Measurements from ENCODE around the gene ACOT7. TPM values are rescaled to one million over a fixed set of nuclear protein-coding genes. Genes with fewer than 3 reads are reported as not detected.

Gene ACOT7
- total RNA-seq, 2 donors from 2014 or later, result 6.6 to 10.7 TPM

DNA sequence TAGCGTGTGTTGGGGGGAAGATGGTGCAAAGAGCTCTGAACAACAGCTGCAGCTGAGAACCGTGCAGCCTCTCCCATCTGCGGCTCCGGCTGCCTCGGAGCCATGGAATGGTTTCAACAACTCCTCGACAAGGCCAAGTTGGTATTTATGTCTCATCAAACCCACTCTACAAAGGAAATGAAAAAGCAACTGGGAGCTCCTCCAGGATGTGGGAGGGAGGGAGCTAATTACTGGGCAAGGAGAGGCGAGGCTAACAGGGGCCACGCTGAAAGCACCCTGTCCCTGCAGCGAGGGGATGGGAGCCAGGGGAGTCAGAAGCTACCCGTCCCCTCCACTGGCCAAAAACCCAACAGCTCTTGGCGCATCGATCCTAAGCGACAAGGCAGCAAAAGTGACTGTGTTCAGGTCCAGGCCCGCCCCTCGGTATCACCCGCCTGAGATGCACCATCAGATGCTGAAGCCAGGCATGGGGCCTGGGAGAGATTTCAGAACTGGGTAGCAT, 63.1 kb downstream of the ACOT7 start:
- Histone ChIP-seq H3K36me3 (no peaks in the 10 kb centered on the region), H3K9me3 (no peaks in the 10 kb centered on the region), H3K4me3 (no peak overlapping the region), H3K27ac (no peak overlapping the region), H3K27me3 (no peaks in the 10 kb centered on the region), H3K4me1 (peaks cover 0 to 9% of the 10 kb centered on the region in 2 donors)
- DNase-seq (ENCODE audit: low spot score), result no peak
- TF ChIP-seq, protein P1, sequence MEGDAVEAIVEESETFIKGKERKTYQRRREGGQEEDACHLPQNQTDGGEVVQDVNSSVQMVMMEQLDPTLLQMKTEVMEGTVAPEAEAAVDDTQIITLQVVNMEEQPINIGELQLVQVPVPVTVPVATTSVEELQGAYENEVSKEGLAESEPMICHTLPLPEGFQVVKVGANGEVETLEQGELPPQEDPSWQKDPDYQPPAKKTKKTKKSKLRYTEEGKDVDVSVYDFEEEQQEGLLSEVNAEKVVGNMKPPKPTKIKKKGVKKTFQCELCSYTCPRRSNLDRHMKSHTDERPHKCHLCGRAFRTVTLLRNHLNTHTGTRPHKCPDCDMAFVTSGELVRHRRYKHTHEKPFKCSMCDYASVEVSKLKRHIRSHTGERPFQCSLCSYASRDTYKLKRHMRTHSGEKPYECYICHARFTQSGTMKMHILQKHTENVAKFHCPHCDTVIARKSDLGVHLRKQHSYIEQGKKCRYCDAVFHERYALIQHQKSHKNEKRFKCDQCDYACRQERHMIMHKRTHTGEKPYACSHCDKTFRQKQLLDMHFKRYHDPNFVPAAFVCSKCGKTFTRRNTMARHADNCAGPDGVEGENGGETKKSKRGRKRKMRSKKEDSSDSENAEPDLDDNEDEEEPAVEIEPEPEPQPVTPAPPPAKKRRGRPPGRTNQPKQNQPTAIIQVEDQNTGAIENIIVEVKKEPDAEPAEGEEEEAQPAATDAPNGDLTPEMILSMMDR (IDR thresholded peaks at IDR 0.05), result no peak

DNA sequence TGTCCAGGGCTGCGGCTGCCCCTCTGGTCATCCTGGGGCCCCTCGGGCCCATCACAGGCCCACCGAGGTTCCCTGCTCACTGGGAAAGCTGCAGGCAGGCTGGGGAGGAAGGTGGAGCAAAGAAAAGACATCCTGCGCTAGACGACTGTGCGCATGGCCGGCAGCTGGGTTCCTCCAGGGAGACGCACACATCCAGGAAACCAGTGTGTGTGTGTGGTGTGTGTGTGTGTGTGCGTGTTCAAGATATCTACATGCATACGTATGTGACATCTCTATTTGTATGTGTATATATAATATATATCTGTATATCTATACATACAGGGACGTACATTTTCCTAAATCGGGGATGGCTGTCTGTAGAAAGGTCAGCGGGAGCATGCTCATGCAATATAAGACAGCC, 63.7 kb downstream of the ACOT7 start:
- H3K36me3 ChIP-seq, result no peaks in the 10 kb centered on the region
- H3K4me3 ChIP-seq, result no peak overlapping the region
- TF ChIP-seq, protein P1 (IDR thresholded peaks at IDR 0.05), result no peak
- H3K27ac ChIP-seq, result no peak overlapping the region
- H3K4me1 ChIP-seq, result peaks cover 0 to 9% of the 10 kb centered on the region in 2 donors
- no peaks in the 10 kb centered on the region for H3K9me3 ChIP-seq
- H3K27me3 ChIP-seq, result no peaks in the 10 kb centered on the region
- no peak for DNase-seq (ENCODE audit: low spot score)

DNA sequence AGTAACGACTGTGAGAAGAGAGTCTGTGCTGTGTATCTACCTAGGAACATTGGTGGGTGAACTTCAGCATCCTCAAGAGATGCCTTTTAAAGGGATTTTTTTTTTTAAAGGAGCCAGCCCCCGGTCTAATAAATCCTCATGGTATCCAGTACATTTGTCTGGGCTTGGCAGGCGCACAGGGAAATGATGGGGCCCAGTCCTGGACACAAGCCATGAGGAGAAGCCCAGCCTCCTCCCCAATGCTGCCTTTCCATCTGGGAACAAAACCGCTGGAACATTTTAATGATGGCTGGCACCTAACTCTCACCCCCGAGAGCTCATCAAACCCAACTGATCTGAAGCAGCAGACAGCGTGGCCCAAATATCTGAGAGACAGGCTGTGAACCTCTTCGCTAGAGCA, 64.2 kb downstream of the ACOT7 start:
- Histone ChIP-seq H3K27me3 (no peaks in the 10 kb centered on the region), H3K36me3 (no peaks in the 10 kb centered on the region), H3K9me3 (no peaks in the 10 kb centered on the region), H3K4me3 (no peak overlapping the region), H3K27ac (no peak overlapping the region), H3K4me1 (peaks cover 0 to 9% of the 10 kb centered on the region in 2 donors)
- DNase-seq (ENCODE audit: low spot score), result no peak
- TF ChIP-seq, protein P1 (IDR thresholded peaks at IDR 0.05), result no peak

DNA sequence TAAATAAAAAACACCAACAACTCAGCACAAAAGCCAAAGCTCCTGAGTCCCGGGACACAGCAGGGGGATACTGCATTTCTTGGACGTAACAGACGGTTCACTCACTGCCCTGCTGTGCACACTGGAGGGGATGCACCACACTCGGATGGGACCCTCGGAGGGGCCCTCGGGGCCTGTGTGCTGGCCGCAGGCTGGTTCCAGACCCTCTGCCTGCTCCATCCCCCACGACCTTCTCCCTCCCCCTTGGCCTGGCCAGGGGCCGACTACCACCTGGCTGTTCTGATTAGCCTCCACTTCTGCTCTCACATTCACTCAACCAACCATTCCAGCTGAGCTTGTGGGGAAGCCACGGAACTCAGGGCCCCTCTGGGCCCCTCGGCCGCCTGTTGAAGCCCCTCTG, 64.9 kb downstream of the ACOT7 start:
- TF ChIP-seq, protein P1 (IDR thresholded peaks at IDR 0.05), result no peak
- H3K27ac ChIP-seq, result no peak overlapping the region
- DNase-seq (ENCODE audit: low spot score), result no peak

DNA sequence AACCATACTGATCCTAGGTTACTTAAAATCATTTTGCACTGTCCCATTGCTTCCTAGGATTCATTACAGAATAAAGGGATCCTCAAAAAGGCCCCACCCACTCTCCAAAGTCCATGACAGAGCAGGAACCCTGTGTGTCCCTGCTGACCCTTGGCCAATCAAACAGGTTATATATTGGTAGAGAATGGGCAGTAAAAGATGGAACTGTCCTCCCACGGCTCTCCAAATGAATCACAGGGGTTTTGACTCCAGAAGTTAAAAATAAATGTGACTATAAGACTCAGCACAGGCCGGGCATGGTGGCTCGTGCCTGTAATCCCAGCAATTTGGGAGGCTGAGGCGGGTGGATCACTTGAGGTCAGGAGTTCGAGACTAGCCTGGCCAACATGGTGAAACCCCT, 65.5 kb downstream of the ACOT7 start:
- Histone ChIP-seq H3K27me3 (no peaks in the 10 kb centered on the region), H3K36me3 (no peaks in the 10 kb centered on the region), H3K9me3 (no peaks in the 10 kb centered on the region), H3K4me3 (no peak overlapping the region), H3K4me1 (peaks cover 0 to 9% of the 10 kb centered on the region in 2 donors), H3K27ac (no peak overlapping the region)
- DNase-seq (ENCODE audit: low spot score), result no peak
- TF ChIP-seq, protein P1 (IDR thresholded peaks at IDR 0.05), result no peak

More for the DNA sequence above, 64.9 kb downstream of the ACOT7 start:
- Histone ChIP-seq H3K27me3 (no peaks in the 10 kb centered on the region), H3K36me3 (no peaks in the 10 kb centered on the region), H3K9me3 (no peaks in the 10 kb centered on the region), H3K4me1 (peaks cover 0 to 9% of the 10 kb centered on the region in 2 donors), H3K4me3 (no peak overlapping the region)

DNA sequence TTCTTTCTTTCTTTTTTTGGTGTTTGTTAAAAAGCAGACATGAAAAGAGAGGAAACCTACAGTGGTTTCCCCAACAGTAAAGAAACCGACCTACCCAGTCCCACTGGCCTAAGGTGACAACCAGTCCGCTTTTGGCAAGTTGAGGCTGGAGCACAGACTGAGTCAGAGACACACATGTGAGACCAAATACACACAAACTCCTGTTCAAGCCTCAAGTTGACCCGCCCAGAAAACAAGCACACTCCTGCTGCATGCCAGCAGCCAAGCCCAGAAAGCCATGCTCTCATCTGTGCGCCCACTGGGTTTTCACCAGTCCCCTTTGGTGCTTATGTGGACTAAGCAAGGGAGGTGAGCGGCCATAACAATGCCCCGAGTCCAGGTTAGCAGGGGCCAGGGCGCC, 68.1 kb downstream of the ACOT7 start:
- H3K9me3 ChIP-seq, result no peaks in the 10 kb centered on the region
- no peak overlapping the region for H3K27ac ChIP-seq
- H3K4me3 ChIP-seq, result no peak overlapping the region
- TF ChIP-seq, protein P1 (IDR thresholded peaks at IDR 0.05), result no peak
- H3K4me1 ChIP-seq, result peaks cover 0 to 9% of the 10 kb centered on the region in 2 donors
- DNase-seq (ENCODE audit: low spot score), result no peak
- no peaks in the 10 kb centered on the region for H3K36me3 ChIP-seq
- no peaks in the 10 kb centered on the region for H3K27me3 ChIP-seq
